ENCODE data around the gene CLP1. TPM values are rescaled to one million over a fixed set of nuclear protein-coding genes. Genes with fewer than 3 reads are reported as not detected.

Gene CLP1
- polyA plus RNA-seq, 1 donor from 2014 or later = 18.2 TPM

DNA sequence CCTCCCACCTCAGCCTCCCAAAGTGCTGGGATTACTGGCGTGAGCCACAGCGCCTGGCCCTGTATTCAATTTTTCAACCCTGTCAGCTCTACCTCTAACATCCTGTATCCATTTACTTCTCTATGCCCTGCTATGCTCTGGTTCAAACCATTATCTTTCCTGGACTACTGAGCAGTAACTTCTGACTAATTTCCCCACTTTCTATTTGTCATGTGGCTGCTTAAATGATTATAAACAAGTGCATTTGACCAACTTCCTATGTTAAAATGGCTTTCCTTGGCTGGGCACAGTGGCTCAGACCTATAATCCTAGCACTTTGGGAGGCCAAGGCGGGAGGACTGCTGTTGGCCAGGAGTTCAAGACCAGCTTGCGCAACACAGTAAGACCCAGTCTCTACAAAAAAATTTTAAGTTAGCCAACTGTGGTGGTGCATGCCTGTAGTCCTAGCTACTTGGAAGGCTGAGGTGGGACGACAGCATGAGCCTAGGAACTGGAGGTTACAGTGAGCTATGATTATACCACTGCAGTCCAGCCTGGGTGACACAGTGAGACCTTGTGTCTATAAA lies 52.3 kb downstream of the CLP1 start:
- Histone ChIP-seq H4K20me1 (ENCODE audit: insufficient read depth) (no peaks in the 10 kb centered on the region), H3F3A (ENCODE audit: insufficient read depth, low read length, poor library complexity, severe bottlenecking) (no peaks in the 10 kb centered on the region), H3K4me2 (ENCODE audit: low read length) (no peak overlapping the region), H3K9me2 (ENCODE audit: insufficient read depth, low read length) (no peaks in the 10 kb centered on the region), H3K4me3 (ENCODE audit: low read length) (peak overlapping the region; percentile 84), H3K9ac (ENCODE audit: low read length) (no peak overlapping the region), H3K9me3 (ENCODE audit: low read length) (no peaks in the 10 kb centered on the region), H3K27ac (ENCODE audit: low read length) (no peak overlapping the region), H3K36me3 (ENCODE audit: insufficient read depth, low read length) (no peaks in the 10 kb centered on the region), H2AFZ (ENCODE audit: low read depth, low read length) (no peak overlapping the region), H3K79me2 (replicated peaks; ENCODE audit: insufficient read depth, low read length) (peaks cover 61% of the 10 kb centered on the region), H3K27me3 (ENCODE audit: insufficient read depth, low read depth, low read length) (no peaks in the 10 kb centered on the region)
- no peak for TF ChIP-seq TAF1 (IDR thresholded peaks at IDR 0.05; ENCODE audit: low read depth)

Small RNAs within 50 kb of the gene (small RNA-seq; reads per million reads assigned to genes)
- gene MIR130A = 3,881 to 7,573 (median 5,532) reads per million in 3 experiments

Other genes with a start within 250 kb of the CLP1 start
- 0.33 TPM in 1 of 2 replicates, not detected in the other for gene SLC43A3, start 230.6 kb upstream of the CLP1 start, polyA plus RNA-seq
- 0.24 and 0.66 TPM in 2 replicates for gene RTN4RL2, start 197.2 kb upstream of the CLP1 start, polyA plus RNA-seq
- gene SLC43A1, start 142.1 kb upstream of the CLP1 start, polyA plus RNA-seq = 2.5 and 3.3 TPM in 2 replicates
- 63.6 and 69.5 TPM in 2 replicates for gene TIMM10, start 127.0 kb upstream of the CLP1 start, polyA plus RNA-seq
- gene SMTNL1, start 120.2 kb upstream of the CLP1 start, polyA plus RNA-seq = not detected in 2 replicates
- 88.0 and 101 TPM in 2 replicates for gene UBE2L6, start 90.1 kb upstream of the CLP1 start, polyA plus RNA-seq
- 0.22 TPM in 1 of 2 replicates, not detected in the other for gene SERPING1, start 60.1 kb upstream of the CLP1 start, polyA plus RNA-seq
- gene YPEL4, start 7.8 kb upstream of the CLP1 start, polyA plus RNA-seq = 18.4 and 19.8 TPM in 2 replicates
- gene ZDHHC5, start 10.4 kb downstream of the CLP1 start, polyA plus RNA-seq = 15.8 and 17.4 TPM in 2 replicates
- 46.4 and 62.4 TPM in 2 replicates for gene MED19, start 54.5 kb downstream of the CLP1 start, polyA plus RNA-seq
- 119 and 130 TPM in 2 replicates for gene TMX2, start 54.8 kb downstream of the CLP1 start, polyA plus RNA-seq
- gene SELENOH, start 83.7 kb downstream of the CLP1 start, polyA plus RNA-seq = 509 and 546 TPM in 2 replicates
- not detected in 2 replicates for gene BTBD18, start 94.1 kb downstream of the CLP1 start, polyA plus RNA-seq
- gene CTNND1, start 104.0 kb downstream of the CLP1 start, polyA plus RNA-seq = 70.3 and 90.3 TPM in 2 replicates